Small intestine (tissue), 4 donors: ENCODE measurements around the gene SSC4D. TPM values are rescaled to one million over a fixed set of nuclear protein-coding genes. Genes with fewer than 3 reads are reported as not detected.

Experiments used
- polyA plus RNA-seq, 4 donors: library from polyadenylated mRNA; stranded (reverse) in 3 of 4; unstranded in 1 of 4; fragments of 200-250 nt in 3 of 4; fragments of 120-200 nt in 1 of 4; gene quantifications; one replicate each; pipeline versions ENCODE4 v1.2.1 to v1.2.3, GENCODE V29; 2013
- donor health status: healthy with polysubstance abuse.
- donor health status: Bipolar disorder and iron deficiency.
- donor health status: healthy.

The SSC4D gene
- polyA plus RNA-seq, 4 donors: 0.58 to 0.72 TPM; not detected in 2

Other genes with a start within 250 kb of the SSC4D start
- 1 to 10 TPM in 2 of 4 donors, under 1 TPM in 1, not detected in 1; 0.93 to 2.8 (median 1.6) TPM for gene SRRM3, start 207.8 kb downstream of the SSC4D start, polyA plus RNA-seq
- gene HSPB1, start 107.0 kb downstream of the SSC4D start, polyA plus RNA-seq: 100 to 1,000 TPM in 2 of 4 donors, 10 to 100 TPM in 2; 68.3 to 253 (median 111) TPM
- gene YWHAG, start 50.7 kb downstream of the SSC4D start, polyA plus RNA-seq: 10 to 100 TPM; 47.4 to 80.1 (median 54.5) TPM
- gene ZP3, start 15.3 kb upstream of the SSC4D start, polyA plus RNA-seq: 1 to 10 TPM; 1.4 to 3.7 (median 3.3) TPM
- gene DTX2, start 52.0 kb upstream of the SSC4D start, polyA plus RNA-seq: 10 to 100 TPM; 16.0 to 41.2 (median 30.9) TPM
- gene UPK3B, start 100.9 kb upstream of the SSC4D start, polyA plus RNA-seq: 1 to 10 TPM in 1 of 4 donors, under 1 TPM in 2, not detected in 1; 0.18 to 2.2 (median 0.34) TPM
- gene SPDYE16, start 133.6 kb upstream of the SSC4D start, polyA plus RNA-seq: under 1 TPM in 2 of 4 donors, not detected in 2; 0.10 to 0.97 TPM
- gene POMZP3, start 217.6 kb upstream of the SSC4D start, polyA plus RNA-seq: 10 to 100 TPM in 3 of 4 donors, 1 to 10 TPM in 1; 8.9 to 17.2 (median 14.2) TPM